Nucleus accumbens (tissue), 56 donors: ENCODE measurements around the gene NSD2.

ENCODE experiments used
- DNase-seq, 56 donors: peaks; one replicate each; lab custom pipeline; 2025; lab: John Stamatoyannopoulos, UW

The NSD2 gene

GRCh38 chr4:1938027-1938426 is 66.8 kb downstream of the NSD2 start:
- no peak for DNase-seq

GRCh38 chr4:1939664-1940509 is 68.7 kb downstream of the NSD2 start:
- DNase-seq = no peak

- DNase-seq = no peak
Observed at GRCh38 chr4:1940566-1940965, 69.4 kb downstream of the NSD2 start.

GRCh38 chr4:1943928-1944327 is 72.7 kb downstream of the NSD2 start:
- DNase-seq = no peak

GRCh38 chr4:1945124-1945895 is 74.1 kb downstream of the NSD2 start:
- DNase-seq = peak in 5 of 56 donors; percentile 22 to 61 (median 40)

- no peak for DNase-seq
Observed at GRCh38 chr4:1945912-1946311, 74.7 kb downstream of the NSD2 start.

GRCh38 chr4:1948232-1948631 is 77.0 kb downstream of the NSD2 start:
- peak in 2 of 56 donors; percentile 10 to 20 for DNase-seq

GRCh38 chr4:1948892-1949436 is 77.8 kb downstream of the NSD2 start:
- DNase-seq = no peak

- DNase-seq = no peak
Observed at GRCh38 chr4:1950369-1950768, 79.2 kb downstream of the NSD2 start.

GRCh38 chr4:1952058-1952700 is 81.0 kb downstream of the NSD2 start:
- DNase-seq = no peak

- no peak for DNase-seq
Observed at GRCh38 chr4:1952719-1953118, 81.5 kb downstream of the NSD2 start.

GRCh38 chr4:1953335-1953734 is 82.1 kb downstream of the NSD2 start:
- no peak for DNase-seq

GRCh38 chr4:1956631-1957030 is 85.4 kb downstream of the NSD2 start:
- no peak for DNase-seq

GRCh38 chr4:1958276-1959103 is 87.3 kb downstream of the NSD2 start:
- no peak for DNase-seq

- DNase-seq = no peak
Observed at GRCh38 chr4:1959104-1959384, 87.9 kb downstream of the NSD2 start.

GRCh38 chr4:1960170-1960825 is 89.1 kb downstream of the NSD2 start:
- peak in 5 of 56 donors; percentile 19 to 41 (median 24) for DNase-seq

GRCh38 chr4:1961038-1961437 is 89.8 kb downstream of the NSD2 start:
- DNase-seq = no peak

- no peak for DNase-seq
Observed at GRCh38 chr4:1961563-1961962, 90.4 kb downstream of the NSD2 start.

- no peak for DNase-seq
Observed at GRCh38 chr4:1962980-1963379, 91.8 kb downstream of the NSD2 start.

- no peak for DNase-seq
Observed at GRCh38 chr4:1964443-1964842, 93.2 kb downstream of the NSD2 start.
